ENCODE measurements around the gene ANKRD22.
"Not testable (repeated sequence)": the region's sequence is repeated elsewhere in the genome, so short reads cannot be mapped to it uniquely, and the experiment has no call there.

The ANKRD22 gene

GRCh38 chr10:88892222-88892967 lies 40.8 kb upstream of the ANKRD22 start:
- H3K27ac ChIP-seq: no peak overlapping the region
- TF ChIP-seq CTCF (IDR thresholded peaks at IDR 0.05) (no peak), ZFX (IDR thresholded peaks at IDR 0.05; ENCODE audit: borderline replicate concordance) (no peak)

GRCh38 chr10:88890681-88891381 lies 39.2 kb upstream of the ANKRD22 start:
- H3K27ac ChIP-seq: no peak overlapping the region
- no peak for TF ChIP-seq CTCF (IDR thresholded peaks at IDR 0.05)
- TF ChIP-seq ZFX (IDR thresholded peaks at IDR 0.05; ENCODE audit: borderline replicate concordance): no peak

- no peak overlapping the region for H3K27ac ChIP-seq
- TF ChIP-seq CTCF (IDR thresholded peaks at IDR 0.05) (no peak), ZFX (IDR thresholded peaks at IDR 0.05; ENCODE audit: borderline replicate concordance) (no peak)
Observed at GRCh38 chr10:88889559-88890337, 38.1 kb upstream of the ANKRD22 start.

- H3K27ac ChIP-seq: no peak overlapping the region
- TF ChIP-seq CTCF (IDR thresholded peaks at IDR 0.05) (no peak), ZFX (IDR thresholded peaks at IDR 0.05; ENCODE audit: borderline replicate concordance) (no peak)
Observed at GRCh38 chr10:88888810-88889445, 37.3 kb upstream of the ANKRD22 start.

- H3K27ac ChIP-seq: no peak overlapping the region
- TF ChIP-seq CTCF (IDR thresholded peaks at IDR 0.05) (no peak), ZFX (IDR thresholded peaks at IDR 0.05; ENCODE audit: borderline replicate concordance) (no peak)
Observed at GRCh38 chr10:88886557-88886956, 34.9 kb upstream of the ANKRD22 start.

- no peak overlapping the region for H3K27ac ChIP-seq
Observed at GRCh38 chr10:88883448-88883809, 31.8 kb upstream of the ANKRD22 start.

GRCh38 chr10:88882646-88883447 lies 31.2 kb upstream of the ANKRD22 start:
- H3K27ac ChIP-seq: not testable (repeated sequence)

More at GRCh38 chr10:88883448-88883809, 31.8 kb upstream of the ANKRD22 start:
- TF ChIP-seq CTCF (IDR thresholded peaks at IDR 0.05) (no peak), ZFX (IDR thresholded peaks at IDR 0.05; ENCODE audit: borderline replicate concordance) (no peak)

Measured in 22Rv1 (cell line).